Measurements from ENCODE around the gene THRA.

The THRA gene

GRCh38 chr17:40023590-40024292 lies 39.0 kb upstream of the THRA start:
- in situ Hi-C loops (cut with MboI; ENCODE audit: low sequenced_read_pairs, unreplicated experiment): no loop called here
- DNase-seq (ENCODE audit: low spot score): no peak
- TF ChIP-seq CTCF (IDR thresholded peaks at IDR 0.05; ENCODE audit: borderline replicate concordance, control extremely low read depth, extremely low read depth, insufficient read depth, missing control alignments): no peak

- TF ChIP-seq CTCF (IDR thresholded peaks at IDR 0.05; ENCODE audit: borderline replicate concordance, control extremely low read depth, extremely low read depth, insufficient read depth, missing control alignments): no peak
- no peak for DNase-seq (ENCODE audit: low spot score)
- in situ Hi-C loops (cut with MboI; ENCODE audit: low sequenced_read_pairs, unreplicated experiment): no loop called here
These were observed 37.9 kb upstream of the THRA start for GRCh38 chr17:40024901-40025300.

GRCh38 chr17:40025559-40025958 lies 37.2 kb upstream of the THRA start:
- TF ChIP-seq CTCF (IDR thresholded peaks at IDR 0.05; ENCODE audit: borderline replicate concordance, control extremely low read depth, extremely low read depth, insufficient read depth, missing control alignments): no peak
- in situ Hi-C loops (cut with MboI; ENCODE audit: low sequenced_read_pairs, unreplicated experiment): no loop called here
- DNase-seq (ENCODE audit: low spot score): no peak

- in situ Hi-C loops (cut with MboI; ENCODE audit: low sequenced_read_pairs, unreplicated experiment): no loop called here
- peak; percentile 22 for DNase-seq (ENCODE audit: low spot score)
- no peak for TF ChIP-seq CTCF (IDR thresholded peaks at IDR 0.05; ENCODE audit: borderline replicate concordance, control extremely low read depth, extremely low read depth, insufficient read depth, missing control alignments)
These were observed 36.6 kb upstream of the THRA start for GRCh38 chr17:40025991-40026815.

GRCh38 chr17:40026816-40027613 lies 35.8 kb upstream of the THRA start:
- peak; percentile 93 for DNase-seq (ENCODE audit: low spot score)
- peak; percentile 84 for TF ChIP-seq CTCF (IDR thresholded peaks at IDR 0.05; ENCODE audit: borderline replicate concordance, control extremely low read depth, extremely low read depth, insufficient read depth, missing control alignments)
- in situ Hi-C loops (cut with MboI; ENCODE audit: low sequenced_read_pairs, unreplicated experiment): no loop called here

- TF ChIP-seq CTCF (IDR thresholded peaks at IDR 0.05; ENCODE audit: borderline replicate concordance, control extremely low read depth, extremely low read depth, insufficient read depth, missing control alignments): no peak
- peak; percentile 37 for DNase-seq (ENCODE audit: low spot score)
- in situ Hi-C loops (cut with MboI; ENCODE audit: low sequenced_read_pairs, unreplicated experiment): no loop called here
These were observed 35.2 kb upstream of the THRA start for GRCh38 chr17:40027614-40028012.
